SJSA1 (cell line): ENCODE measurements around the gene HES6. TPM values are rescaled to one million over a fixed set of nuclear protein-coding genes. Genes with fewer than 3 reads are reported as not detected.
"Not testable (repeated sequence)": the region's sequence is repeated elsewhere in the genome, so short reads cannot be mapped to it uniquely, and the experiment has no call there.

ENCODE experiments used
- DNase-seq, 2 experiments: peaks; one replicate each; pipeline ENCODE4 v3.0.0-alpha.2; 2015 to 2020; ENCODE audit warnings: low spot score in 2 of 2, low read depth in 1 of 2
- H3K27ac ChIP-seq: fragments of 250-450 bp; sonication (Bioruptor Pico); 2 replicates; pipeline ENCODE4 v1.5.1; 2020; ENCODE audit warnings: mild to moderate bottlenecking, moderate library complexity
- H3K27me3 ChIP-seq: fragments of 250-450 bp; sonication (Bioruptor Pico); replicated peaks from 2 replicates; pipeline ENCODE4 v1.5.1; 2020; ENCODE audit warnings: mild to moderate bottlenecking, moderate library complexity
- H3K36me3 ChIP-seq: fragments of 250-450 bp; sonication (Bioruptor Pico); 2 replicates; pipeline ENCODE4 v1.5.1; 2020; ENCODE audit warnings: mild to moderate bottlenecking
- H3K4me1 ChIP-seq: fragments of 250-450 bp; sonication (Bioruptor Pico); replicated peaks from 2 replicates; pipeline ENCODE4 v1.6.1; 2021; ENCODE audit warnings: mild to moderate bottlenecking
- H3K4me3 ChIP-seq: fragments of 250-450 bp; sonication (Bioruptor Pico); 2 replicates; pipeline ENCODE4 v1.5.1; 2020; ENCODE audit warnings: mild to moderate bottlenecking
- H3K9me3 ChIP-seq: fragments of 250-450 bp; sonication (Bioruptor Pico); replicated peaks from 2 replicates; pipeline ENCODE4 v1.5.1; 2020; ENCODE audit warnings: mild to moderate bottlenecking
- total RNA-seq: library from RNA; depleted of rRNA; stranded (reverse); fragments of >200 nt; shearing (Covaris generic); gene quantifications from 2 replicates; pipeline ENCODE4 v1.2.3, GENCODE V29; 2014

HES6 gene
- total RNA-seq, 1 experiment from 2014 or later, result 13.8 TPM

DNA sequence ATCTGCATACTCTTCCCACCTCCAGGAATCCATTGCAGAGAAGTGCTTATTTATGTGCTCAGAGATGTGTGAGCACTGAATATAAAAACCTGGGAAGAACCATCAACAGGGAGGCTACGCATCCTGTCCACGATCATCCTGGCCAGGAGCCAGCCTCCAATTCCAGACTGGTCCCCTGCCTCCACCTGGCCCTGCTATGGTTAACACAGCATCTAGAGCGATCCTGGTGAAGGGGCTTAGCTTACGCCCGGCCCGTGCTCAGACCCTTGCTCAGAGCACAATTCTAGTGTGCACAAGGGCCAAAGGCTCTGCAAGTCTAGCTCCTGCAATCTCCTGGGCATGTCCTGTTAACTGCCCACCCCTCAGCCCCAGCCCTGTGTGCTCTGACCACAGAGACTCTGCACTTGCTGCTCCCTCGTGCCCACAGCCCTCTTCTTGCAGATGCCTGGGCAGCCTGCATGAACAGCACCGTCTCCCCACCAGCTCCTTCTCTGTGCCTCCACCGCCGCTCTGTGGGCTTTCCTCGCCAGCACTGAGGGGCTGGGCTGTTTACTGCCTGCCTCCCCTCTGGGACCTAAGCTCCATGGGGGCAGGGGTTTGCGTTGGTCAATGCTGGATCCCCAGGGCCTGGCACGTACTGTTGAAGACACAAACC is 42.1 kb upstream of the HES6 start:
- Histone ChIP-seq H3K4me3 (no peak overlapping the region), H3K4me1 (peaks cover 20% of the 10 kb centered on the region), H3K27ac (no peak overlapping the region), H3K27me3 (no peaks in the 10 kb centered on the region), H3K36me3 (peaks cover 8% of the 10 kb centered on the region), H3K9me3 (no peaks in the 10 kb centered on the region)
- DNase-seq, result no peak

DNA sequence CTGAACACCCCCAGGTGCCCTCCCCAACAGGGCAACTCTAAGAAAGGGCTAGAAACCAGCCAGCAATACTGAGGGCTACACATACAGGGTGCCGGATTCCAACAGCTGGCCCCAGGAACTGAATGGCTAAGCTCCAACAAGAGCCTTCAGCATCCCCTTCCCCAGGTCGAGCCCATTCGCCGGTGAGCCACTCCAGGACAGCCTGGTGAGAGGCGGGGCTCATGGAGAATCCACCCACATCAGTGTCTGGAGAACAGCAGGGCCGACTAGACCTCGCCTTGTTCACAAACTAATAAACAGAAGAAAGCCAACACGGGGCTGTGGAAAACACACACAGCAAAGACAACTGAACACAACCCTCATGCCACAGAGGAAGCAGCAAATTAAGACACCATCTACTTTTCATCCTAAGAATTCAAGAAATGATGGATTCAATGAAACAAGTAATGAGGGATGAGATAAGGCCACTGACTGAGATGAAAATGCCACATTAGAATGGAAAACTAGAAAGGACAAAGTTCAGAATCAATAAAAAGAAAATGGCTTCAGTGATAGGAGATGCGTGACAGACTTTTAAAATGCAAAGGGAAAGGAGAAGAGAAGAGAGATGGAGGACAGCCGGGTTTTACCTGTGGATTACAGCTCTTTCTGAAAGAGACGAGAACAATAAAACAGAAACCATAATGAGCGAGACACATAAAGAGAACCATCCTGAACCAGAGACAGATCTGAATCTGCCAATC is 40.4 kb upstream of the HES6 start:
- H3K4me3 ChIP-seq, result no peak overlapping the region
- no peaks in the 10 kb centered on the region for H3K9me3 ChIP-seq
- H3K27me3 ChIP-seq, result no peaks in the 10 kb centered on the region
- H3K36me3 ChIP-seq, result peaks cover 15% of the 10 kb centered on the region
- no peak for DNase-seq
- H3K27ac ChIP-seq, result no peak overlapping the region
- peaks cover 3% of the 10 kb centered on the region for H3K4me1 ChIP-seq

DNA sequence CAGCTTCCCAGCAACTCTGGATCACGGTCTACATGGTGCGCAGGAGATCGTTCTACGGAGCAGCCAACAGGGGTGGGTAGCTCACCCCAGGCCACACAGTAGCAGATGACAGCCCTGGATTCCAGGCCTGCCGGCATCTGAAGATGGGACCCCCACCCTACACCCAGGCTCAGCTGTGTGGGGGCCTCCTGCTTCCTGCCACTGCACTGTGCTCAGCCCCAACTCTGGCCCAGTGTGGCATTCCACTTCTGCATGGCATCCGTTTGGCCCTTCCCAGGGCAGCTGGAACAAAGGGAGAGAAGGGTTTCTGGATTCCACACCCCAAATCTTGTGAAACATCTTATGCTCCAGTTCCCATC is 39.5 kb upstream of the HES6 start:
- Histone ChIP-seq H3K4me1 (no peaks in the 10 kb centered on the region), H3K36me3 (peaks cover 24% of the 10 kb centered on the region), H3K9me3 (no peaks in the 10 kb centered on the region), H3K4me3 (no peak overlapping the region), H3K27ac (no peak overlapping the region), H3K27me3 (no peaks in the 10 kb centered on the region)
- DNase-seq, result no peak

DNA sequence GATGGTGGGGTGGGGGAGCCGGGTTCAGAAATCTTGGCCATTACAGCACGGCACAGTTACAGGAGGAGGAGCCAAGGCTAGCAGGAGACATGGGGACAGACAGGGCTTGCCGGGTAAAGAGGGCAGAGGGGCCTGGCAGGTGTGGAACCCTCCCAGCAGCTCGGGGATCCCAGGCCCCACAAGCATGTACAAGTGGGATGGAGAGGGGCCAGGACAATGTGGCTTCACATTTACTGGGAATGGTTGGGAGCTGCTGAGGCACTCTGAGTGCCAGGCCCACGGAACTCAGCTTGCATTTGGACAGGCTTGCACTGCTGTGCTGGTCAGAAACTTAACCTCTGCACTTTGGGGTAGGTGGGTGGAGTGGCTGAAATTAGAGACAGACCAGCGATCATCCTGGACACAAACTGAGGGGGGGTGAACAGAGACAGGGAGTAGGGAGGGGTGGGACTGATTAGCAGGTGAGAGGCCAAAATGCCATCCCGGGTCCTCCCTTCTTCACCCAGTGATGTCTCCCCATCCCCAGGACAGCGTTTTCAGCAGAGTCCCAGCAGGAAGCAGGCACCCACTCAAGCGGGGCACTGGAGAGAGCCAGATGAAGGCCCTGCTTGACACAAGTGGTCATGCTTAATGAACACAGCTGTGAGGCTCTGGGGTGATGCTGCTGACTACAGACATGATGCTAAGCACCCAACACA is 38.9 kb upstream of the HES6 start:
- Histone ChIP-seq H3K4me1 (no peaks in the 10 kb centered on the region), H3K27me3 (no peaks in the 10 kb centered on the region), H3K9me3 (no peaks in the 10 kb centered on the region)

DNA sequence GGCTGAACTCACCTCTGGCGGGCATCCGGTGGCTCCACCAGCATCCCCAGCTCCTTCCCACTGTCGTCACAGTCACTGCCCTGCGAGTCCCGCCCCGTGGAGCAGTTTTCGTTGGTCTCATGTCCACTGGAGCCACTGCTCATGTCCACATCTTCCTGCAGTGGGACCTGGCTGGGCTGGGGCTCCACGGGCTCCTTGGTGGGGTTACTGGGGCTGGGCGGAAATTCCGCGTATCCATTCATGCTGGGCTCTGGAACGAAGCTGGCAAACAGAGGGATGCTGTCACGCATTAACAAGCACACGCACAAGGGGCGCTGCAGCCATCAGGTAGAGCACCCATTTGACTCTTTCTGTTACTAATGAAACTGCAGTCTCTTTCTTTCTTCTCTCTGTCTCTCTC is 37.9 kb upstream of the HES6 start:
- Histone ChIP-seq H3K4me3 (no peak overlapping the region), H3K36me3 (peaks cover 33% of the 10 kb centered on the region)

More for the DNA sequence above, 38.9 kb upstream of the HES6 start:
- no peak overlapping the region for H3K4me3 ChIP-seq
- peaks cover 29% of the 10 kb centered on the region for H3K36me3 ChIP-seq
- no peak for DNase-seq
- no peak overlapping the region for H3K27ac ChIP-seq

DNA sequence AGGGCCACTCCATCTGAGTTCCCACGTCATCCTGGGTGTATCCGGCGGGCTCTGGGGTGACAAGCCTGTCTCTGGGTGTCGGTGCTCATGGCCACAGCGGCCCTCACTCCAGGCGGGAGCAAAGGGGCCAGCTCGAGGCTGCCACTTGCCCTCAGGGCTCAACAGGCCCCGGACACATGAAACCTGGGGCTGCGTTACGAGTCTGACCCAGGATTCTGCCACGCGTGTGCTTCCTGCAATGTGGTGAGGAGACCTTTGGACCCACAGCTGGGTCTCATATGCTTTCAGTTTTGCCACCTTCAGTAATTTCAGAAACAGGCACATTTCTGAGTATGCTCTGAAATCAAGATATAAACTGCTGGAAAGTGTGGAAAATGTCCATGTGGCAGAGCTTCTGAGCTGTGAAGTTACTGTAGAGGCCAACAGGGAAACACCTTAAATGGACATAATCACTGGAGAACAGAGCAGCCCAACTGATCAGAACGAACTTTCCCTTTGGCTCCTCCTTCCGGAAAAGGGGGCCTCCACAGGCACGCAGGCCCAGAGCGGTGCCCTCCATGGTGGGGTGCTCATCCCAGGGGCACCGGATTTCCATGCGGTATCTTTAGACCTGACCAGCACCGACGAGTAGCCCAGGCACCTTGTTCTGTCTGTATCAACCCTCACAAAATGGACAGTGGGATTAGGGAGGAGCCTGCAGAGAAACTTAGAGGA is 34.5 kb upstream of the HES6 start:
- Histone ChIP-seq H3K27ac (no peak overlapping the region), H3K36me3 (peaks cover 51% of the 10 kb centered on the region), H3K4me3 (no peak overlapping the region), H3K4me1 (no peaks in the 10 kb centered on the region), H3K9me3 (no peaks in the 10 kb centered on the region), H3K27me3 (no peaks in the 10 kb centered on the region)
- DNase-seq, result no peak

More for the DNA sequence above, 37.9 kb upstream of the HES6 start:
- H3K27ac ChIP-seq, result no peak overlapping the region
- DNase-seq, result no peak
- no peaks in the 10 kb centered on the region for H3K4me1 ChIP-seq
- H3K27me3 ChIP-seq, result no peaks in the 10 kb centered on the region
- H3K9me3 ChIP-seq, result no peaks in the 10 kb centered on the region

DNA sequence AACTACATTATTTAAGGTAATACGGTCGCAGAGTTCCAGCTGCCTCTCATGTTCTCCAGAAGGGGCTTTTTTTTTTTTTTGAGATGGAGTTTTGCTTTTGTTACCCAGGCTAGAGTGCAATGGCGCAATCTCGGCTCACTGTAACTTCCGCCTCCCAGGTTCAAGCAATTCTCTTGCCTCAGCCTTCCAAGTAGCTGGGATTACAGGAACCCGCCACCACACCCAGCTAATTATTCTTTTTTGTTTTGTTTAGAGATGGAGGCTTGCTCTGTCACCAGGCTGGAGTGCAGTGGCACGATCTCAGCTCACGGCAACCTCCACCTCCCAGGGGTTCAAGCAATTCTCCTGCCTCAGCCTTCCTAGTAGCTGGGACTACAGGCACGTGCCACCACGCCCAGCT is 33.6 kb upstream of the HES6 start:
- H3K9me3 ChIP-seq, H3K4me1 ChIP-seq, H3K4me3 ChIP-seq, DNase-seq, H3K27me3 ChIP-seq, H3K27ac ChIP-seq: not testable (repeated sequence)
- H3K36me3 ChIP-seq, result peaks cover 56% of the 10 kb centered on the region

DNA sequence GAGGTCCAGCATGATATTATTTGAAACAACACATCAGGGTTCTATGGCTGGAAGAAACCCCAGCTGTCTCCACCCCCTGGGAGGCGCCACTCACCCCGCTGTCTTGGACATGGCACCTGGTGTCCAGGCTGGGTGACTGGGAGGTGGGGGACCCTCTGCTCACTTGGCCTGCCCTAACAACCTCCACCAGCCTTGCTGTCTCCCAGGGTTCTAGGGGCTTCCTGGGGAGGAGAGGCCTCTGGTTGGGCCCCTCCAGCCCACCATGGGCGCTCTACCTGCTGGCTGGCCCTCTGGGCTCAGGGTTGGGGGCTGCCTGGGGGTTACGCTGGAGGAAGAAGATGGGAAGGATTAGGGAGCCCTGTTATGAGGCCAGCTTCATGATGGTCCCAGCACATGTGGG is 32.3 kb upstream of the HES6 start:
- Histone ChIP-seq H3K9me3 (no peaks in the 10 kb centered on the region), H3K36me3 (peaks cover 66% of the 10 kb centered on the region), H3K27ac (no peak overlapping the region), H3K4me1 (no peaks in the 10 kb centered on the region), H3K4me3 (no peak overlapping the region), H3K27me3 (no peaks in the 10 kb centered on the region)
- DNase-seq, result no peak

DNA sequence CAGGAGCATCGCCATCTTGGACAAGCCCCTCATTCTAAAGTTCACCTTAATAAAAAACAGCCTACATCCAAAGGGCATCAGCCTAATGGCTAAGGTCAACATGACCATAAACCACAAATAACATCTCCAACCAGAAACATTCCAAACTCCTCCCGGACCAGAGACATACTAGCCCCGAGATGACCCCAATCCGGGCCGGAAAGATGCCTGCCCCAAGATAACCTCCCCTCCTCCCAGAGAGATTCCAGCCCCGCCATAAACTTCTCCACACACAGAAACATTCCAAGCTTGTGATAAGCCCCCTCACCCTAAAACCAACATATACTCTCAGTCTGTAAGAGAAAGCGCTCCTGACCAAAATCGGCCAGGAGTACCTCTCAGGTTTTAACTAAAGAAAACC is 31.8 kb upstream of the HES6 start:
- not testable (repeated sequence) for H3K4me1 ChIP-seq, H3K9me3 ChIP-seq, H3K4me3 ChIP-seq, H3K27ac ChIP-seq, DNase-seq, H3K27me3 ChIP-seq
- peaks cover 63% of the 10 kb centered on the region for H3K36me3 ChIP-seq

DNA sequence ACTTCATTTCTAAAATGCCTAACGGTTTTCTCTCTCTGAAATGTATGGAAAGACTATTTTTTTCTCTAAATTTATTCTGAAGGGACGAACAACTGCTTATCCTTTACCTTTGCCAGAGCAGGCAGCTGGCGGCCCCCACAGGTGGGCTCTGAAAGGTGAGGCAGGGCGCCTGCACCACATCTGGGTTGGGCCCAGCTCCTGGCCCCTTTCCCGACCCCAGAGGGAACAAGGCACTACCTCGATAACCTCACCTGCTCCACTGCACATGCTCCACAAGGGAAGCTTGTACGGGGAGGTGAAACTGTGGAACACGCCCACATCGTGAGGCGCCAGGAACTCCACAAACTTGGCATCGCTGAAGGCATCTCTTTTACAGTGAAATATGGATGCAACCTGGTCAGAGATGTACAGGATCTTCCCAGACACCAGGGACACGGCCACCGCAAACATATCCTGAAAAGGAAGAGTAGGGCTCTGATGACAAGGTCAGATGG is 31.3 kb upstream of the HES6 start:
- H3K27ac ChIP-seq, result no peak overlapping the region
- H3K4me3 ChIP-seq, result no peak overlapping the region
- H3K36me3 ChIP-seq, result peaks cover 57% of the 10 kb centered on the region
- no peaks in the 10 kb centered on the region for H3K9me3 ChIP-seq
- no peaks in the 10 kb centered on the region for H3K27me3 ChIP-seq
- H3K4me1 ChIP-seq, result no peaks in the 10 kb centered on the region
- no peak for DNase-seq

DNA sequence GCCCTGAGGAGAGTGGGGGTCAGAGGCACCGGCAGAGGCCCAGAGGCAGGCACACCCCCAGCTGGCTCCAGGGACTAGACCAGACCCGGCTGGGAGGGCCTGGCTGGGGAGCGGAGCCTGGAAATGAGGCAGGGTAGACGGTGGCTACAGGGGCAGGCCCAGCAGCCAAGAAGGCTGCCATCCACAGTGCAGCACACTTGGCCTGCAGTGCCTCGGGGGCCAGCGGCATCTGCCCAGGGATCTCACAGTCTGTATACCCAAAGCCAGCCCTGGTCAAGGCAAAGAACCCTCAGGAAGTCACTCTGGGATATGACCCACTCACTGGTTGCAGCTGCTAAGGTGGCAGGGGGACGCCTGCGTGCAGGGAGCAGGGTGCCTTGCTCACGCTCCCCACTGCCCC is 30.8 kb upstream of the HES6 start:
- peaks cover 56% of the 10 kb centered on the region for H3K36me3 ChIP-seq
- H3K4me1 ChIP-seq, result no peaks in the 10 kb centered on the region
- no peak for DNase-seq
- no peaks in the 10 kb centered on the region for H3K27me3 ChIP-seq
- H3K9me3 ChIP-seq, result no peaks in the 10 kb centered on the region
- H3K4me3 ChIP-seq, result no peak overlapping the region
- H3K27ac ChIP-seq, result no peak overlapping the region

DNA sequence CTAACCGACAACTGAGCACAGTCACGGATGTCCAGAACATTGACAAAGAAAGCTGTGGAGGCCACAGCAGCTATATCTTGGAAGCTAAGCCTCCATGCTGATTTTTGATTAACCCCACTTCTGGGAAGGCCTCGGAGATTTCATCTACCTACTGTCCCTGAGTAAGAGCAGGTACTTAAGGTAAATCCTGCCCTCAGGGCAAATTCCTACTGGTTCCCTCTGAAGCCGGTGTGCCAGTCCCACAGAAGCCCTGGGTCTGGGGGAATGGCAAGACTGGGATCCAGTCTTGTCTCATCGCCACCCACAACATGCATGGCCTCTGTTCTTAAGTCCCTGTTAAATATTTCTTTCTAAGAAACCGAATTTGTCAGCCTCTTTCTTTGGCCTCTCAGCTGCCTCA is 29.9 kb upstream of the HES6 start:
- Histone ChIP-seq H3K9me3 (no peaks in the 10 kb centered on the region), H3K27ac (no peak overlapping the region), H3K27me3 (no peaks in the 10 kb centered on the region), H3K4me1 (no peaks in the 10 kb centered on the region), H3K36me3 (peaks cover 53% of the 10 kb centered on the region), H3K4me3 (no peak overlapping the region)
- DNase-seq, result no peak

DNA sequence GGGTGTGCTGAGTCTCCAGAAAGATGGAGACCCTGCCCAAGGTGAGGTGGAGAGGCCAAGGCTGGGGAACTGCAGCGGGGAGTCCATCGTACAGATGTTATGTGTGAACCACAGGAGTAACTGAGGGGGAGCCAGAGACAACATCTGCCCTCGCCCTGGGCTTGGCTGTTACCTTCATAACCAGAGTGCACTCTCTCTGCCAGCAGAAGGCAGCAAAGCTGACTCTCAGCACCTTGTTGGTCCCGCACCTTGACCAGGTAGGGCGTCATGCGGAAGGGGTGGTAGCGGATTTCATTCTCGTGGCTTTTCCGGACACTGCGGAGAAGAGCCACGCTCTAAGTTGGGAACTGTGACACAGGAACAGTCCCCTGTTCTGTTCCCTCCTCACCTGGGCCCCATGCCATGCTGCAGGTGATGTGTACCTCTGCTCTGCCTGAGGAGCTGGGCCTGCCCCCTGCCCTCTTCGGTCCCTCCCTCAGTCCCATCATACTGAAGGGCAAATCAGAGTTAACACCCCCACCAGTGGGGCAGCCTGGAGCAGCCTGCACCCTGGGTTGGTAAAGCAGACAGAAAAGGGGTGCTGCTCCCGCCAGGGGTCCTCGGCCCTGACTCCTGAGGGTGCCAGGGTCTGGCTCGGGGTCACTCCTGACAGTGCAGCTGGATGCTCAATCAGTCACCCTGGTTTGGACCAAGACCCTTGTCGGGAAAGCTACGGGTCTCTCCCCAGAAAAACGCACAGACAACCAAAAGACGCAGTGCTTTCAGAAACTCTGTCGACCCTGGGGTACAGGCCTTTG is 28.2 kb upstream of the HES6 start:
- Histone ChIP-seq H3K36me3 (peaks cover 50% of the 10 kb centered on the region), H3K27ac (no peak overlapping the region), H3K27me3 (no peaks in the 10 kb centered on the region)

More for the DNA sequence above, 28.2 kb upstream of the HES6 start:
- Histone ChIP-seq H3K4me3 (no peak overlapping the region), H3K9me3 (no peaks in the 10 kb centered on the region), H3K4me1 (no peaks in the 10 kb centered on the region)
- DNase-seq, result no peak
